Osteocyte (in vitro differentiated cells): ENCODE data around the gene ITFG1. TPM values are rescaled to one million over a fixed set of nuclear protein-coding genes. Genes with fewer than 3 reads are reported as not detected.

Experiments
- DNase-seq: peaks from one replicate; pipeline ENCODE4 v3.0.0; 2021; ENCODE audit warnings: mixed read lengths; ENCODE audit not compliant: unreplicated experiment; ENCODE audit errors: extremely low spot score
- H3K27ac Mint-ChIP-seq: one replicate; pipeline ENCODE4 v1.8.0; 2021; ENCODE audit warnings: mild to moderate bottlenecking, mixed read lengths; ENCODE audit not compliant: unreplicated experiment
- H3K27me3 Mint-ChIP-seq: one replicate; pipeline ENCODE4 v1.8.0; 2021; ENCODE audit warnings: mixed read lengths; ENCODE audit not compliant: unreplicated experiment
- H3K36me3 Mint-ChIP-seq: one replicate; pipeline ENCODE4 v1.8.0; 2021; ENCODE audit warnings: mixed read lengths; ENCODE audit not compliant: unreplicated experiment
- H3K4me1 Mint-ChIP-seq: one replicate; pipeline ENCODE4 v1.8.0; 2021; ENCODE audit warnings: mixed read lengths; ENCODE audit not compliant: unreplicated experiment
- H3K4me3 Mint-ChIP-seq: one replicate; pipeline ENCODE4 v1.8.0; 2021; ENCODE audit warnings: mild to moderate bottlenecking, moderate library complexity, mixed read lengths; ENCODE audit not compliant: unreplicated experiment
- H3K9me3 Mint-ChIP-seq: one replicate; pipeline ENCODE4 v1.8.0; 2021; ENCODE audit warnings: mixed read lengths; ENCODE audit not compliant: unreplicated experiment
- CTCF ChIP-seq: fragments of 200-600 bp; sonication (generic); IDR thresholded peaks from 2 replicates; pipeline ENCODE4 v1.5.0; 2021; ENCODE audit warnings: antibody characterized with exemption, mild to moderate bottlenecking, moderate library complexity
- total RNA-seq: library from RNA; stranded (reverse); gene quantifications from 2 replicates; pipeline ENCODE4 v1.2.1, GENCODE V29; 2021

ITFG1 gene
- total RNA-seq, 1 donor from 2014 or later = 69.5 TPM

- no peaks in the 10 kb centered on the region for H3K9me3 Mint-ChIP-seq
- H3K27ac Mint-ChIP-seq = no peak overlapping the region
Measured at GRCh38 chr16:47481698-47482374, 21.0 kb upstream of the ITFG1 start.

GRCh38 chr16:47480410-47480809 lies 19.5 kb upstream of the ITFG1 start:
- H3K4me3 Mint-ChIP-seq = no peak overlapping the region

More at GRCh38 chr16:47481698-47482374, 21.0 kb upstream of the ITFG1 start:
- peaks cover 2% of the 10 kb centered on the region for H3K36me3 Mint-ChIP-seq
- H3K27me3 Mint-ChIP-seq = no peaks in the 10 kb centered on the region
- H3K4me1 Mint-ChIP-seq = peaks cover 20% of the 10 kb centered on the region
- H3K4me3 Mint-ChIP-seq = no peak overlapping the region
- no peak for DNase-seq
- TF ChIP-seq CTCF = no peak

GRCh38 chr16:47477679-47478078 lies 16.8 kb upstream of the ITFG1 start:
- no peaks in the 10 kb centered on the region for H3K36me3 Mint-ChIP-seq
- H3K27me3 Mint-ChIP-seq = no peaks in the 10 kb centered on the region
- H3K9me3 Mint-ChIP-seq = no peaks in the 10 kb centered on the region
- no peak for TF ChIP-seq CTCF
- no peak overlapping the region for H3K4me3 Mint-ChIP-seq
- H3K27ac Mint-ChIP-seq = no peak overlapping the region
- peaks cover 15% of the 10 kb centered on the region for H3K4me1 Mint-ChIP-seq
- no peak for DNase-seq

More at GRCh38 chr16:47480410-47480809, 19.5 kb upstream of the ITFG1 start:
- DNase-seq = no peak
- Mint-ChIP-seq H3K27me3 (no peaks in the 10 kb centered on the region), H3K9me3 (no peaks in the 10 kb centered on the region), H3K4me1 (peaks cover 15% of the 10 kb centered on the region), H3K27ac (no peak overlapping the region), H3K36me3 (no peaks in the 10 kb centered on the region)
- TF ChIP-seq CTCF = no peak

- DNase-seq = no peak
- H3K9me3 Mint-ChIP-seq = no peaks in the 10 kb centered on the region
- peaks cover 12% of the 10 kb centered on the region for H3K4me1 Mint-ChIP-seq
- no peak overlapping the region for H3K4me3 Mint-ChIP-seq
- H3K36me3 Mint-ChIP-seq = no peaks in the 10 kb centered on the region
- no peak for TF ChIP-seq CTCF
- no peaks in the 10 kb centered on the region for H3K27me3 Mint-ChIP-seq
- no peak overlapping the region for H3K27ac Mint-ChIP-seq
Measured at GRCh38 chr16:47476654-47477345, 15.9 kb upstream of the ITFG1 start.

- no peaks in the 10 kb centered on the region for H3K27me3 Mint-ChIP-seq
Measured at GRCh38 chr16:47475786-47476185, 14.9 kb upstream of the ITFG1 start.

More at GRCh38 chr16:47475786-47476185, 14.9 kb upstream of the ITFG1 start:
- TF ChIP-seq CTCF = no peak
- Mint-ChIP-seq H3K4me3 (no peak overlapping the region), H3K9me3 (no peaks in the 10 kb centered on the region), H3K4me1 (peaks cover 7% of the 10 kb centered on the region), H3K27ac (peak overlapping the region; percentile 25), H3K36me3 (peaks cover 2% of the 10 kb centered on the region)
- no peak for DNase-seq
